Duodenal mucosa (tissue), 2 donors: ENCODE results near the gene C3orf20.

Experiments
- H3K27ac ChIP-seq: one replicate; pipeline ENCODE4 v1.7.0; 2013; ENCODE audit warnings: low read depth, low read length
- H3K27me3 ChIP-seq, 2 donors: one replicate each; pipeline ENCODE4 v1.7.0; 2013; ENCODE audit warnings: low read length in 2 of 2, control low read depth in 1 of 2; ENCODE audit not compliant: insufficient read depth in 2 of 2, control insufficient read depth in 1 of 2
- H3K36me3 ChIP-seq, 2 donors: one replicate each; pipeline ENCODE4 v1.7.0; 2013; ENCODE audit warnings: low read length in 2 of 2, control low read depth in 1 of 2; ENCODE audit not compliant: insufficient read depth in 2 of 2, control insufficient read depth in 1 of 2
- H3K4me1 ChIP-seq, 2 donors: one replicate each; pipeline ENCODE4 v1.7.0; 2013; ENCODE audit warnings: low read length in 2 of 2, control low read depth in 1 of 2; ENCODE audit not compliant: insufficient read depth in 2 of 2, control insufficient read depth in 1 of 2
- H3K4me3 ChIP-seq, 2 donors: one replicate each; pipeline ENCODE4 v1.7.0; 2013; ENCODE audit warnings: low read length in 2 of 2, low read depth in 1 of 2
- H3K9ac ChIP-seq, 2 donors: one replicate each; pipeline ENCODE4 v1.7.0; 2013; ENCODE audit warnings: low read length in 2 of 2, low read depth in 1 of 2
- H3K9me3 ChIP-seq, 2 donors: one replicate each; pipeline ENCODE4 v1.7.0; 2013; ENCODE audit warnings: low read length in 2 of 2, control low read depth in 1 of 2; ENCODE audit not compliant: control insufficient read depth in 1 of 2

Gene C3orf20

GRCh38 chr3:14792691-14793121, 117.8 kb downstream of the C3orf20 start:
- Histone ChIP-seq H3K4me1 (peaks cover 7 to 22% of the 10 kb centered on the region in 2 donors), H3K9me3 (no peaks in the 10 kb centered on the region), H3K4me3 (no peak overlapping the region), H3K9ac (no peak overlapping the region), H3K27ac (no peak overlapping the region), H3K36me3 (no peaks in the 10 kb centered on the region), H3K27me3 (no peaks in the 10 kb centered on the region)

- H3K4me1 ChIP-seq, result peaks cover 12 to 22% of the 10 kb centered on the region in 2 donors
- H3K4me3 ChIP-seq, result no peak overlapping the region
- no peak overlapping the region for H3K9ac ChIP-seq
- H3K9me3 ChIP-seq, result no peaks in the 10 kb centered on the region
- H3K27ac ChIP-seq, result no peak overlapping the region
- no peaks in the 10 kb centered on the region for H3K36me3 ChIP-seq
- H3K27me3 ChIP-seq, result no peaks in the 10 kb centered on the region
These were observed 118.4 kb downstream of the C3orf20 start for GRCh38 chr3:14793126-14793857.

- no peaks in the 10 kb centered on the region for H3K36me3 ChIP-seq
- peaks cover 15 to 26% of the 10 kb centered on the region in 2 donors for H3K4me1 ChIP-seq
- no peak overlapping the region for H3K9ac ChIP-seq
- no peak overlapping the region for H3K27ac ChIP-seq
- no peaks in the 10 kb centered on the region for H3K9me3 ChIP-seq
- no peak overlapping the region for H3K4me3 ChIP-seq
- no peaks in the 10 kb centered on the region for H3K27me3 ChIP-seq
These were observed 118.9 kb downstream of the C3orf20 start for GRCh38 chr3:14793858-14794234.

GRCh38 chr3:14794435-14794834, 119.5 kb downstream of the C3orf20 start:
- Histone ChIP-seq H3K36me3 (no peaks in the 10 kb centered on the region), H3K4me1 (peaks cover 15 to 26% of the 10 kb centered on the region in 2 donors), H3K27ac (no peak overlapping the region), H3K9ac (no peak overlapping the region), H3K9me3 (no peaks in the 10 kb centered on the region), H3K4me3 (no peak overlapping the region), H3K27me3 (no peaks in the 10 kb centered on the region)

GRCh38 chr3:14795996-14796395, 121.1 kb downstream of the C3orf20 start:
- H3K9me3 ChIP-seq, result no peaks in the 10 kb centered on the region

GRCh38 chr3:14796403-14797077, 121.6 kb downstream of the C3orf20 start:
- Histone ChIP-seq H3K9ac (no peak overlapping the region), H3K27me3 (no peaks in the 10 kb centered on the region), H3K9me3 (no peaks in the 10 kb centered on the region), H3K36me3 (no peaks in the 10 kb centered on the region), H3K27ac (no peak overlapping the region), H3K4me1 (peaks cover 19 to 25% of the 10 kb centered on the region in 2 donors), H3K4me3 (no peak overlapping the region)

More at GRCh38 chr3:14795996-14796395, 121.1 kb downstream of the C3orf20 start:
- H3K27ac ChIP-seq, result no peak overlapping the region
- no peak overlapping the region for H3K4me3 ChIP-seq
- no peak overlapping the region for H3K9ac ChIP-seq
- no peaks in the 10 kb centered on the region for H3K36me3 ChIP-seq
- H3K4me1 ChIP-seq, result peaks cover 15 to 29% of the 10 kb centered on the region in 2 donors
- no peaks in the 10 kb centered on the region for H3K27me3 ChIP-seq

- no peaks in the 10 kb centered on the region for H3K27me3 ChIP-seq
- no peaks in the 10 kb centered on the region for H3K36me3 ChIP-seq
- H3K4me3 ChIP-seq, result no peak overlapping the region
- H3K4me1 ChIP-seq, result peaks cover 31 to 34% of the 10 kb centered on the region in 2 donors
- no peak overlapping the region for H3K27ac ChIP-seq
- H3K9me3 ChIP-seq, result no peaks in the 10 kb centered on the region
- no peak overlapping the region for H3K9ac ChIP-seq
These were observed 122.8 kb downstream of the C3orf20 start for GRCh38 chr3:14797731-14798130.

- H3K4me1 ChIP-seq, result peaks cover 36 to 39% of the 10 kb centered on the region in 2 donors
- H3K27me3 ChIP-seq, result no peaks in the 10 kb centered on the region
- H3K27ac ChIP-seq, result no peak overlapping the region
- no peaks in the 10 kb centered on the region for H3K9me3 ChIP-seq
- no peak overlapping the region for H3K9ac ChIP-seq
- H3K4me3 ChIP-seq, result no peak overlapping the region
- H3K36me3 ChIP-seq, result no peaks in the 10 kb centered on the region
These were observed 123.3 kb downstream of the C3orf20 start for GRCh38 chr3:14798231-14798630.

- Histone ChIP-seq H3K4me3 (no peak overlapping the region), H3K4me1 (peaks cover 41 to 45% of the 10 kb centered on the region in 2 donors), H3K36me3 (no peaks in the 10 kb centered on the region), H3K27me3 (no peaks in the 10 kb centered on the region), H3K27ac (no peak overlapping the region), H3K9ac (no peak overlapping the region), H3K9me3 (no peaks in the 10 kb centered on the region)
These were observed 124.2 kb downstream of the C3orf20 start for GRCh38 chr3:14799146-14799545.

- peaks cover 56 to 63% of the 10 kb centered on the region in 2 donors for H3K4me1 ChIP-seq
- no peak overlapping the region for H3K27ac ChIP-seq
- H3K27me3 ChIP-seq, result no peaks in the 10 kb centered on the region
- no peak overlapping the region for H3K4me3 ChIP-seq
- no peaks in the 10 kb centered on the region for H3K36me3 ChIP-seq
- H3K9me3 ChIP-seq, result no peaks in the 10 kb centered on the region
- H3K9ac ChIP-seq, result no peak overlapping the region
These were observed 126.1 kb downstream of the C3orf20 start for GRCh38 chr3:14801031-14801430.
